ENCODE results near the gene NRM. TPM values are rescaled to one million over a fixed set of nuclear protein-coding genes. Genes with fewer than 3 reads are reported as not detected.
A peak's percentile ranks its signal among the peaks of the same experiment; 100 is the strongest.

Gene NRM
- total and polyA plus RNA-seq, 2 of the 13 experiments (the other 11 are each of a cell fraction or from before 2014, with no cell fraction given), result 12.5 to 16.0 TPM

GRCh38 chr6:30672445-30673253, 18.1 kb downstream of the NRM start, which contains the start of gene DHX16 (continued):
- TF ChIP-seq GPBP1L1 (CRISPR knock-in tag; IDR thresholded peaks at IDR 0.05), result no peak
- 0 out of 2 replicates have a peak, but pooled peaks have one; percentile 19 for TF ChIP-seq CREB1 (IDR thresholded peaks at IDR 0.05)
- peak; percentile 83 for TF ChIP-seq CREB1 (CRISPR knock-in tag; IDR thresholded peaks at IDR 0.05)
- TF ChIP-seq ZNF333 (CRISPR knock-in tag; IDR thresholded peaks at IDR 0.05; ENCODE audit: borderline replicate concordance), result no peak; the same call in 1 of the 2 replicates
- no peak for TF ChIP-seq STAT6 (CRISPR knock-in tag; IDR thresholded peaks at IDR 0.05; ENCODE audit: borderline replicate concordance)
- peak; percentile 97 for TF ChIP-seq ARID3A (IDR thresholded peaks at IDR 0.05; ENCODE audit: low read depth, low read length)
- no peak; the same call in 1 of the 2 replicates for TF ChIP-seq ZNF543 (CRISPR knock-in tag; IDR thresholded peaks at IDR 0.05)
- TF ChIP-seq ZNF232 (CRISPR knock-in tag; IDR thresholded peaks at IDR 0.05; ENCODE audit: borderline replicate concordance), result peak; percentile 29; the same call in 1 of the 2 replicates
- TF ChIP-seq SOX6 (IDR thresholded peaks at IDR 0.05), result no peak
- TF ChIP-seq SOX6 (CRISPR knock-in tag; IDR thresholded peaks at IDR 0.05), result peak; percentile 78
- no peak; the same call in 1 of the 2 replicates for TF ChIP-seq FOXK2 (IDR thresholded peaks at IDR 0.05)
- TF ChIP-seq PHF20 (CRISPR knock-in tag; IDR thresholded peaks at IDR 0.05), result peak; percentile 92
- peak; percentile 45 for TF ChIP-seq ZNF296 (CRISPR knock-in tag; conservative IDR thresholded peaks at IDR 0.05)
- TF ChIP-seq PPARG (CRISPR knock-in tag; conservative IDR thresholded peaks at IDR 0.05), result peak; percentile 60; the same call in 1 of the 2 replicates
- no peak for TF ChIP-seq CEBPZ (IDR thresholded peaks at IDR 0.05; ENCODE audit: low read length)

Measured in HepG2 (cell line).